H9 (cell line): Measurements from ENCODE around the gene BAG5. TPM values are rescaled to one million over a fixed set of nuclear protein-coding genes. Genes with fewer than 3 reads are reported as not detected.
A peak's percentile ranks its signal among the peaks of the same experiment; 100 is the strongest.

Experiments used
- DNase-seq: peaks from one replicate; pipeline ENCODE4 v3.0.0-alpha.2; 2017
- H2AFZ ChIP-seq: one replicate; pipeline ENCODE4 v1.6.1; 2013; ENCODE audit warnings: mild to moderate bottlenecking, low read length, control low read depth, moderate library complexity
- H2AK5ac ChIP-seq: 2 replicates; pipeline ENCODE4 v1.6.1; 2013; ENCODE audit warnings: low read length, control low read depth, mixed read lengths; ENCODE audit not compliant: insufficient read length
- H2BK120ac ChIP-seq: one replicate; pipeline ENCODE4 v1.6.1; 2013; ENCODE audit warnings: low read depth, mild to moderate bottlenecking, low read length, control low read depth, inconsistent platforms; ENCODE audit not compliant: poor library complexity, severe bottlenecking
- H2BK12ac ChIP-seq: 2 replicates; pipeline ENCODE4 v1.6.1; 2013; ENCODE audit warnings: low read length, control low read depth, mixed read lengths, low read depth; ENCODE audit not compliant: insufficient read length
- H2BK15ac ChIP-seq: 2 replicates; pipeline ENCODE4 v1.6.1; 2013; ENCODE audit warnings: low read depth, low read length, control low read depth
- H2BK20ac ChIP-seq: one replicate; pipeline ENCODE4 v1.6.1; 2013; ENCODE audit warnings: low read depth, mild to moderate bottlenecking, low read length, control low read depth, inconsistent platforms; ENCODE audit not compliant: poor library complexity, severe bottlenecking
- H2BK5ac ChIP-seq: 2 replicates; pipeline ENCODE4 v1.6.1; 2013; ENCODE audit warnings: low read length, control low read depth, mixed read lengths; ENCODE audit not compliant: insufficient read length
- H3K14ac ChIP-seq: 2 replicates; pipeline ENCODE4 v1.6.1; 2013; ENCODE audit warnings: low read length, control low read depth; ENCODE audit not compliant: insufficient read depth
- H3K18ac ChIP-seq: 2 replicates; pipeline ENCODE4 v1.6.1; 2013; ENCODE audit warnings: low read depth, mild to moderate bottlenecking, mixed read lengths, low read length, control low read depth; ENCODE audit not compliant: insufficient read length
- H3K23ac ChIP-seq: 2 replicates; pipeline ENCODE4 v1.6.1; 2013; ENCODE audit warnings: low read length, control low read depth, mixed read lengths, low read depth; ENCODE audit not compliant: insufficient read length
- H3K23me2 ChIP-seq: 2 replicates; pipeline ENCODE4 v1.6.1; 2013; ENCODE audit warnings: low read depth, mild to moderate bottlenecking, mixed read lengths, low read length, control low read depth; ENCODE audit not compliant: insufficient read length, poor library complexity, severe bottlenecking
- H3K27ac ChIP-seq: 2 replicates; pipeline ENCODE4 v1.5.1; 2013; ENCODE audit warnings: low read length, control low read depth, mixed read lengths, low read depth; ENCODE audit not compliant: insufficient read length
- H3K27me3 ChIP-seq: 2 replicates; pipeline ENCODE4 v1.6.1; 2013; ENCODE audit warnings: low read length, control low read depth, inconsistent platforms; ENCODE audit not compliant: insufficient read depth
- H3K4ac ChIP-seq: 2 replicates; pipeline ENCODE4 v1.6.1; 2013; ENCODE audit warnings: low read depth, mild to moderate bottlenecking, control low read depth, inconsistent platforms, low read length, moderate library complexity
- H3K4me1 ChIP-seq: 2 replicates; pipeline ENCODE4 v1.6.1; 2013; ENCODE audit warnings: low read length, control low read depth, inconsistent platforms; ENCODE audit not compliant: insufficient read depth
- H3K4me2 ChIP-seq: 2 replicates; pipeline ENCODE4 v1.6.1; 2013; ENCODE audit warnings: low read length, control low read depth, mixed read lengths; ENCODE audit not compliant: insufficient read length, insufficient read depth
- H3K56ac ChIP-seq: 2 replicates; pipeline ENCODE4 v1.6.1; 2013; ENCODE audit warnings: low read depth, mild to moderate bottlenecking, mixed read lengths, low read length, control low read depth; ENCODE audit not compliant: insufficient read length
- H3K79me1 ChIP-seq: 2 replicates; pipeline ENCODE4 v1.6.1; 2013; ENCODE audit warnings: low read depth, mild to moderate bottlenecking, moderate library complexity, low read length, control low read depth, inconsistent platforms; ENCODE audit not compliant: insufficient read depth, poor library complexity, severe bottlenecking
- H3K79me2 ChIP-seq: 2 replicates; pipeline ENCODE4 v1.6.1; 2013; ENCODE audit warnings: low read length, control low read depth, inconsistent platforms; ENCODE audit not compliant: insufficient read depth
- H3K9ac ChIP-seq: 2 replicates; pipeline ENCODE4 v1.6.1; 2013; ENCODE audit warnings: low read length, control low read depth, mixed read lengths; ENCODE audit not compliant: insufficient read length; ENCODE audit errors: extremely low read depth
- H3K9me3 ChIP-seq: one replicate; pipeline ENCODE4 v1.6.1; 2013; ENCODE audit warnings: low read depth, low read length, inconsistent platforms; ENCODE audit not compliant: control insufficient read depth
- H3T11ph ChIP-seq: one replicate; pipeline ENCODE4 v1.6.1; 2013; ENCODE audit warnings: mild to moderate bottlenecking, low read length, control low read depth, inconsistent platforms
- H4K20me1 ChIP-seq: one replicate; pipeline ENCODE4 v1.6.1; 2013; ENCODE audit not compliant: control insufficient read depth, insufficient read length, insufficient read depth
- H4K5ac ChIP-seq: 2 replicates; pipeline ENCODE4 v1.6.1; 2013; ENCODE audit warnings: low read depth, mild to moderate bottlenecking, mixed read lengths, low read length, control low read depth; ENCODE audit not compliant: insufficient read length
- H4K8ac ChIP-seq: replicated peaks from 2 replicates; pipeline ENCODE4 v1.6.1; 2013; ENCODE audit warnings: low read length, control low read depth, mixed read lengths, low read depth; ENCODE audit not compliant: insufficient read length
- H4K91ac ChIP-seq: 2 replicates; pipeline ENCODE4 v1.6.1; 2013; ENCODE audit warnings: low read depth, mild to moderate bottlenecking, moderate library complexity, mixed read lengths, low read length, control low read depth; ENCODE audit not compliant: insufficient read length
- H3K27ac Mint-ChIP-seq, 3 experiments: 2 replicates in 2 of 3; 3 replicates in 1 of 3; pipeline ENCODE4 v1.8.0; 2020 to 2021; ENCODE audit warnings: mixed read lengths in 3 of 3, mild to moderate bottlenecking in 1 of 3, moderate library complexity in 1 of 3
- H3K27me3 Mint-ChIP-seq: 2 replicates; pipeline ENCODE4 v1.8.0; 2021; ENCODE audit warnings: low read depth, mild to moderate bottlenecking, moderate library complexity, mixed read lengths
- H3K36me3 Mint-ChIP-seq, 3 experiments: 2 replicates in 2 of 3; 3 replicates in 1 of 3; pipeline ENCODE4 v1.8.0; 2020 to 2021; ENCODE audit warnings: low read depth in 3 of 3, mixed read lengths in 3 of 3; ENCODE audit not compliant: insufficient read depth in 1 of 3
- H3K4me1 Mint-ChIP-seq, 2 experiments: 2 replicates each; pipeline ENCODE4 v1.8.0; 2020; ENCODE audit warnings: mixed read lengths in 2 of 2
- H3K4me3 Mint-ChIP-seq, 2 experiments: 2 replicates in 1 of 2; 3 replicates in 1 of 2; pipeline ENCODE4 v1.8.0; 2020 to 2021; ENCODE audit warnings: mild to moderate bottlenecking in 2 of 2, mixed read lengths in 2 of 2, moderate library complexity in 1 of 2
- H3K9me3 Mint-ChIP-seq, 2 experiments: 2 replicates in 1 of 2; 3 replicates in 1 of 2; pipeline ENCODE4 v1.8.0; 2020; ENCODE audit warnings: mild to moderate bottlenecking in 2 of 2, mixed read lengths in 2 of 2, moderate library complexity in 1 of 2
- WGBS: extraction: QIAGEN DNeasy Blood & Tissue Kit; methylation state at CpG from one replicate; pipeline ENCODE4 v1.1.7; 2013; ENCODE audit warnings: missing lambda C conversion rate, low lambda C conversion rate, mixed read lengths; ENCODE audit not compliant: insufficient read length; ENCODE audit errors: extremely low coverage; 5-methylcytosine and 5-hydroxymethylcytosine counted together
- total RNA-seq: library from RNA; stranded (reverse); gene quantifications from 2 replicates; pipeline ENCODE4 v1.2.1, GENCODE V29; 2021
- TF ChIP-seq, protein P1 (sequence below): fragments of 200-600 bp; sonication (generic); conservative IDR thresholded peaks from 3 replicates; pipeline ENCODE4 v1.8.0; 2021; ENCODE audit warnings: antibody characterized with exemption, mild to moderate bottlenecking

Gene BAG5
- total RNA-seq, 1 experiment from 2014 or later, result 38.0 TPM

DNA sequence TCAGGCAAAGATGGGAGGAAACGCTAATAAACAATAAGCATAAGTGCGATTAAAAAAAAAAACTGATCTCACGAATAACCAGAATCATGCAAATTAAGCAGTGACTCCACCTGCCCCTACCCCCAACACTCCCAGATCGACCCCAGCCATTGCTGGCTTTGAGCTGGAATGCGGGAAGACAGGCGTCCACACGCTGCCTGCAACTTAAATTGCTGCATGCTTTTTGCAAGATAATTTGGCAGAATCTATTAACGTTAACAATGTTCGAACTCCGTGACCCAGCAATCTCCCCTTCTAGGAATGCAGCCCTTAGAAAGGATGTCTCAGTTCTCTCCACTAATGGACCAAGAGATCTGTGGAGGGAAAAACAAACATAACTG lies 38.9 kb downstream of the BAG5 start:
- Histone ChIP-seq H4K91ac (no peak overlapping the region), H4K20me1 (peaks cover 3% of the 10 kb centered on the region), H3K23me2 (peaks cover 12% of the 10 kb centered on the region), H2BK12ac (no peak overlapping the region), H3K4me1 (no peaks in the 10 kb centered on the region), H2BK15ac (no peak overlapping the region), H2BK5ac (no peak overlapping the region), H2AK5ac (no peak overlapping the region), H3K27ac (no peak overlapping the region), H3K27me3 (peaks cover 7% of the 10 kb centered on the region; the same call in 1 of the 2 replicates), H3K9ac (no peak overlapping the region), H2AFZ (no peak overlapping the region), H3K79me1 (no peaks in the 10 kb centered on the region), H3K23ac (no peak overlapping the region), H4K8ac (no peak overlapping the region), H3K4ac (no peak overlapping the region), H3K79me2 (no peaks in the 10 kb centered on the region), H3K14ac (no peak overlapping the region), H2BK120ac (no peak overlapping the region), H3T11ph (no peak overlapping the region), H4K5ac (no peak overlapping the region), H3K4me2 (peak overlapping the region; percentile 36), H3K9me3 (no peaks in the 10 kb centered on the region), H2BK20ac (no peak overlapping the region), H3K18ac (no peak overlapping the region), H3K56ac (no peak overlapping the region)
- no peak overlapping the region for H3K27ac Mint-ChIP-seq
- WGBS, result no CpG with 5 or more reads among the region's 10 CpGs
- peaks cover 21 to 42% of the 10 kb centered on the region in 2 experiments for H3K4me1 Mint-ChIP-seq
- H3K36me3 Mint-ChIP-seq, result peaks cover 10 to 15% (median 13%) of the 10 kb centered on the region in 3 experiments
- H3K9me3 Mint-ChIP-seq, result peaks cover 4 to 5% of the 10 kb centered on the region in 2 experiments; a peak in 3 of 5 replicates
- DNase-seq, result no peak
- TF ChIP-seq, protein P1, sequence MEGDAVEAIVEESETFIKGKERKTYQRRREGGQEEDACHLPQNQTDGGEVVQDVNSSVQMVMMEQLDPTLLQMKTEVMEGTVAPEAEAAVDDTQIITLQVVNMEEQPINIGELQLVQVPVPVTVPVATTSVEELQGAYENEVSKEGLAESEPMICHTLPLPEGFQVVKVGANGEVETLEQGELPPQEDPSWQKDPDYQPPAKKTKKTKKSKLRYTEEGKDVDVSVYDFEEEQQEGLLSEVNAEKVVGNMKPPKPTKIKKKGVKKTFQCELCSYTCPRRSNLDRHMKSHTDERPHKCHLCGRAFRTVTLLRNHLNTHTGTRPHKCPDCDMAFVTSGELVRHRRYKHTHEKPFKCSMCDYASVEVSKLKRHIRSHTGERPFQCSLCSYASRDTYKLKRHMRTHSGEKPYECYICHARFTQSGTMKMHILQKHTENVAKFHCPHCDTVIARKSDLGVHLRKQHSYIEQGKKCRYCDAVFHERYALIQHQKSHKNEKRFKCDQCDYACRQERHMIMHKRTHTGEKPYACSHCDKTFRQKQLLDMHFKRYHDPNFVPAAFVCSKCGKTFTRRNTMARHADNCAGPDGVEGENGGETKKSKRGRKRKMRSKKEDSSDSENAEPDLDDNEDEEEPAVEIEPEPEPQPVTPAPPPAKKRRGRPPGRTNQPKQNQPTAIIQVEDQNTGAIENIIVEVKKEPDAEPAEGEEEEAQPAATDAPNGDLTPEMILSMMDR, result no peak
- H3K27me3 Mint-ChIP-seq, result peaks cover 35% of the 10 kb centered on the region
- H3K4me3 Mint-ChIP-seq, result peak overlapping the region; percentile 59 to 77
